ENCODE data around the gene TXNDC16. TPM values are rescaled to one million over a fixed set of nuclear protein-coding genes. Genes with fewer than 3 reads are reported as not detected.
A peak's percentile ranks its signal among the peaks of the same experiment; 100 is the strongest.

Gene TXNDC16
- total RNA-seq, 3 donors from 2014 or later = 1.5 to 2.7 (median 2.4) TPM

DNA sequence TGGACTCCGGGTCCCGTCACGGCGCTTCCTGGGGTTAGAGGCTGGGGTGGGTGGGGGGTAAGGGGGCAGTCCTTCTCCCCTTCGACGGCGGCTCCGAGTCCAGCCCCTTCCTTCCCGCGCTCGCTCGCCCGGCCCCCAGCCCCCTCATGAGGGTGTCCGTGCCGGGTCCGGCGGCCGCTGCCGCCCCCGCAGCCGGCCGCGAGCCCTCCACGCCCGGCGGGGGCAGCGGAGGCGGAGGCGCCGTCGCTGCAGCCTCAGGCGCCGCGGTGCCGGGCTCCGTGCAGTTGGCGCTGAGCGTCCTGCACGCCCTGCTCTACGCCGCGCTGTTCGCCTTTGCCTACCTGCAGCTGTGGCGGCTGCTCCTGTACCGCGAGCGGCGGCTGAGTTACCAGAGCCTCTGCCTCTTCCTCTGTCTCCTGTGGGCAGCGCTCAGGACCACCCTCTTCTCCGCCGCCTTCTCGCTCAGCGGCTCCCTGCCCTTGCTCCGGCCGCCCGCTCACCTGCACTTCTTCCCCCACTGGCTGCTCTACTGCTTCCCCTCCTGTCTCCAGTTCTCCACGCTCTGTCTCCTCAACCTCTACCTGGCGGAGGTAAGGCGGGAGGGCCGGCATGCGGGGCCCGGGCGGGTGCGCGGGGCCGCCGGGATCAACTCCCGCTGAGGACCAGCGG lies 831 bp upstream of the TXNDC16 start:
- Mint-ChIP-seq H3K9me3 (no peaks in the 10 kb centered on the region), H3K4me3 (peak overlapping the region; percentile 92), H3K4me1 (ENCODE audit: low read depth) (peaks cover 23% of the 10 kb centered on the region), H3K27me3 (ENCODE audit: low read depth) (peaks cover 2% of the 10 kb centered on the region), H3K36me3 (ENCODE audit: insufficient read depth) (peaks cover 1% of the 10 kb centered on the region)
- DNase-seq = peak; percentile 15
- ATAC-seq = peak; percentile 36 to 44

DNA sequence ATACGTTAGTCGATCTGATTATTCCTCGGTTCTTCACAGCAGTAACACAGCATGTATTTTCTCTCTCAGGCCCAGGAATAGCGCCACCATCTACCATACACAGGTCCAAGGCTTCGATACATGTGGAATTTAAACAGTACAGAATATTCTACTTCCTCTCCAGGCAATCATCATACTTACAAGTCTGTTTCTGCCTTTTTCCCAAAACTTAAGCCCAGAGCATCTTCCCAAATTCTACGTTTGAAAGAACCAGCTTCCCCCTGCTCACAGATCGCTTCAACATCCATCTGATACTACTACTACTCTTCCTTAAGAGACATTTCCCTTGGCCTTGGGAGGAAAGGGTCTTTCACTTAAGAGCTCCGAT lies 626 bp downstream of the TXNDC16 start:
- no peaks in the 10 kb centered on the region for H3K9me3 Mint-ChIP-seq
- H3K4me1 Mint-ChIP-seq (ENCODE audit: low read depth) = peaks cover 23% of the 10 kb centered on the region
- H3K27me3 Mint-ChIP-seq (ENCODE audit: low read depth) = peaks cover 2% of the 10 kb centered on the region
- peak overlapping the region; percentile 92 for H3K4me3 Mint-ChIP-seq
- DNase-seq = no peak
- ATAC-seq = no peak
- H3K36me3 Mint-ChIP-seq (ENCODE audit: insufficient read depth) = peaks cover 1% of the 10 kb centered on the region

DNA sequence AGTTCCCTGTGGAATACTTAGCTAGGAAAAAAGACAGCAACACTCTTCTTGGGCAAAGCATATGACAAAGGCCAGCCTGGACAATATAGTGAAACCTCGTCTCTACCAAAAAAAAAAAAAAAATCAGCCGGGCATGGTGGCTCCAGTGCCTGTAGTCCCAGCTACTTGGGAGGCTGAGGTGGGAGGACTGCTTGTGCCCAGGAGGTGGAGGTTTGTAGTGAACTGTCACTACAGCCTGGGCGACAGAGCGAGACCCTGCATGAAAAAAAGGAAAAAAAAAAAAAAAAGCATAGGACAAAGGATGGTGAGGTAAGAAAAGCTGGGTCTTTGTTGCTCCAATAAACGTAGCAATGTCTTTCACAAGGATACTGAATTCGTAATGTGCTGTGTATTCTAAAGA lies 1.1 kb downstream of the TXNDC16 start:
- DNase-seq (no peak), ATAC-seq (no peak)
- peaks cover 1% of the 10 kb centered on the region for H3K36me3 Mint-ChIP-seq (ENCODE audit: insufficient read depth)
- peak overlapping the region; percentile 92 for H3K4me3 Mint-ChIP-seq
- peaks cover 2% of the 10 kb centered on the region for H3K27me3 Mint-ChIP-seq (ENCODE audit: low read depth)
- H3K4me1 Mint-ChIP-seq (ENCODE audit: low read depth) = peaks cover 23% of the 10 kb centered on the region
- no peaks in the 10 kb centered on the region for H3K9me3 Mint-ChIP-seq

DNA sequence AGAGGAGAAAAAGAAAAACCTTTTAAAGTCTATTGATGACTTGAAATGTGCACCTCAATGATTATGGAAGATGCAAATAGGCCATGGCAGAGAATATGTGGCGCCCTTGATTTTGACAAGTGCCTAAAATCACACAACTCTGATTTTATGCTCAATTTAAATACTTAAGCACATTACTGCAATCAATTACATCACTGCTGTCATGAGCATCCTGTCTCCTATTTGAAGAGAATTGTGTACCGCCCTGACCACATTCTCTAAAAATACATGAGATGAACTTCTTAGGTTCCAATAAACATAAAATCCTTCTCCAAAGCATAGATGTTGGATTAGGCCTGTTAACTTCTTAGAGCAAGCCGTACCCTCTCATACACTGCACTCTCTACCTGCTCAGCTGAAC lies 1.6 kb downstream of the TXNDC16 start:
- Mint-ChIP-seq H3K9me3 (no peaks in the 10 kb centered on the region), H3K27me3 (ENCODE audit: low read depth) (peaks cover 2% of the 10 kb centered on the region), H3K4me1 (ENCODE audit: low read depth) (peaks cover 26% of the 10 kb centered on the region), H3K4me3 (peak overlapping the region; percentile 92), H3K36me3 (ENCODE audit: insufficient read depth) (peaks cover 1% of the 10 kb centered on the region)
- no peak for DNase-seq
- ATAC-seq = no peak

DNA sequence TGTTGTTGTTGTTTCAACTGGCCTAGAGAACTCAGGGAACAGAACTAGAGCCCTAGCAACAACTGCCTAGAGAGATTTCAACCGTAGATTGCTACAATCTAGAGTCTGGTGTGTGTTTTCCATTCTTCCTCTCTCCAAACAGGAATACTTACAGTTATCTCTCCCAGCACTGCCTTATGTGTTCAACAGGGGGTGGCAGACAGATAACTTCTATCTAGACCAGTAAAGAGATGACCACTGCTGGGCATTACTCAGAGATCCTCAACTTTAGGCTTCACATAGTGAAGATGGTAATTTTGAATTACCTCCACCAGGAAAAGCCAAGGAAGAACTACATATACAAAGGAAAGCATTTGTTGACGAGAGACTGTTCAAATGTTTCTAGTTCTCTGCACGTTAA lies 4.8 kb downstream of the TXNDC16 start:
- no peak overlapping the region for H3K4me3 Mint-ChIP-seq
- H3K9me3 Mint-ChIP-seq = no peaks in the 10 kb centered on the region
- ATAC-seq (no peak), DNase-seq (no peak)
- peaks cover 24% of the 10 kb centered on the region for H3K4me1 Mint-ChIP-seq (ENCODE audit: low read depth)
- H3K27me3 Mint-ChIP-seq (ENCODE audit: low read depth) = no peaks in the 10 kb centered on the region
- peaks cover 3% of the 10 kb centered on the region for H3K36me3 Mint-ChIP-seq (ENCODE audit: insufficient read depth)

DNA sequence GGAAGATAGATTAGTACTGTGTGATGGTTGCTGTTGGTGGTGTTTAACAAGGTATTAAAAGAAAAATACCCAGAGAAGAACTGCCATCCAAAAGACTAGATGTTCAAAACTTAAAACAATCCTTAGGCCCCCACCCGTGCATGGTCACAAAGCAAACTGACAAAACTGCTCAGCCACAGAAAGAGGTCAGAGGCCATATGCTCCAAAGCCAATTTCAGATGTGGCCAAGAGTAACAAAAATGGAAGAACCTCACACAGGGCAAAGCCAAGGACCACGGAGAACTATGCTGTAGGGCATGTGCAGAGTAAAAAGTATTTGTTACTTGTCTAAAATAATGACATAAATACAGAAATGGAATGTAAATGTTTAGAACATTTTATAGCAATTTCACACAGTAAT lies 5.3 kb downstream of the TXNDC16 start:
- peaks cover 3% of the 10 kb centered on the region for H3K36me3 Mint-ChIP-seq (ENCODE audit: insufficient read depth)
- H3K4me1 Mint-ChIP-seq (ENCODE audit: low read depth) = peaks cover 24% of the 10 kb centered on the region
- no peak overlapping the region for H3K4me3 Mint-ChIP-seq
- no peak for ATAC-seq
- DNase-seq = no peak
- no peaks in the 10 kb centered on the region for H3K27me3 Mint-ChIP-seq (ENCODE audit: low read depth)
- H3K9me3 Mint-ChIP-seq = no peaks in the 10 kb centered on the region

DNA sequence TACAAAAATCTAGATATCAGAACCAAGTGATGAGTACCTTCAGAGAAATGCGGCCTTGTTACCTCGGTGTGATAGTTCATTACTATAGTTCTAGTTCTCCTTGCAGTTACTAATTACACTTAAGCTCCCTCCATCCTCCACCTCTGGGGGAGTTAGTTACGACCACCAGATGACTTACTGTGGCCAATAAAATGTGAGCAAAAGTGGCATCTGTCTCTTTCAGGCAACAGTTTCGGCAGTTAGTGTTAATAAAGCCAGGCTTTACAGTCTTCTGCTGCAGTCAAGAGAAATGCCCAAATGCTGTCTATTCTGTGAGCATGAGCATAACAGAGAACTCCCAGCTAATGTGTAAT lies 6.0 kb downstream of the TXNDC16 start:
- Mint-ChIP-seq H3K4me1 (ENCODE audit: low read depth) (peaks cover 18% of the 10 kb centered on the region), H3K9me3 (no peaks in the 10 kb centered on the region), H3K4me3 (no peak overlapping the region), H3K36me3 (ENCODE audit: insufficient read depth) (peaks cover 3% of the 10 kb centered on the region), H3K27me3 (ENCODE audit: low read depth) (no peaks in the 10 kb centered on the region)
- DNase-seq = no peak
- no peak for ATAC-seq

DNA sequence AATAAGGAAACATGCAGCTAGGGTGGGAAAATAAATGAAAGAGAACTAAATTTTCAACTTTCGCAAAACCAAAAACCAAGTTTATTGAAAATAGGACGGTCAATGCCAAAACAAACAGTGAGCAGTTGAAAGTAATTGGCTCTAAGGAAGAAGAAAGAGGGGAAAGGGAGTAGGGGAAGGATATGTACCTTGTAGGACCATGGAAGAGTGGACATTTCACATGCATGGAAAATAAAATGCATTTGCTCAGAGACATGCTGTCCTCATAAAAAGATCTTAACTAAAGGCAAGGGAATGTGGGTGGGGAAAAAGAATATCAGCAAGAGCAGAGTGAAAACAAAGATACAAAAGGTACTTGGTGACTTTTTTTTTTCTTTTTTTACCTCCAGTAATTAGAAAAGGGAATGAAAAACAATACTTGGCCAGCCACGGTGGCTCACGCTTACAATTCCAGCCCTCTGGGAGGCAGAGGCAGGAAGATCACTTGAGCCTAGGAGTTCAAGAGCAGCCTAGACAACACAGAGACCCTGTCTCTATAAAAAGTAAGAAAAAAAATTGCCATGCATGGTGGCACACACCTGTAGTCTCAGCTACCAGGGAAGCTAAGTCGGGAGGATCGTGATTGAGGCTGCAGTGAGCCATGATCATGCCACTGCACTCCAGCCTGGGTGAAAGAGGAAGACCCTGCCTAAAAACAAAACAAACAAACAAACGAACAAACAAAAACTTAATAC lies 6.6 kb downstream of the TXNDC16 start:
- Mint-ChIP-seq H3K27me3 (ENCODE audit: low read depth) (no peaks in the 10 kb centered on the region), H3K9me3 (no peaks in the 10 kb centered on the region), H3K4me1 (ENCODE audit: low read depth) (peaks cover 12% of the 10 kb centered on the region), H3K36me3 (ENCODE audit: insufficient read depth) (peaks cover 4% of the 10 kb centered on the region), H3K4me3 (no peak overlapping the region)
- no peak for ATAC-seq
- no peak for DNase-seq

DNA sequence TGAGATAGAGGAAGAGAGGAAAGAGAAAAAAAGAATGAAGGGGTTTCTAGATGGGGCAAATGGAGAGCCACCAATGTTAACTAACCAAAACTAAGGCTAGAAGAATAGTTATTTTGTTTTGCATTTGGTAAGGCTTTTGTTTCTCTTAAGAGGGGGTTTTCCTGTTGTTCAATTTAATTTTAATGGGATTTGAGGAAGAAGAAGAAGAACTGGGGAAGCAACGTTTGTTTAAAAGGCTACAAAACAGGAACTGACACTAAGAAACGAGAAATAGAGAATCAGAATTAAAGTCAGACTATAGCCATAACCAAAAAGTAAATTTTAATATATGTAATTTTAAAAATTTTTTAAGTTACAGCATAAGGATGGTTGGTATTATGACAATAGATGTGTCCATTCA lies 13.7 kb downstream of the TXNDC16 start:
- ATAC-seq = no peak
- Mint-ChIP-seq H3K4me1 (ENCODE audit: low read depth) (peaks cover 3% of the 10 kb centered on the region), H3K9me3 (no peaks in the 10 kb centered on the region), H3K36me3 (ENCODE audit: insufficient read depth) (peaks cover 25% of the 10 kb centered on the region), H3K27me3 (ENCODE audit: low read depth) (no peaks in the 10 kb centered on the region), H3K4me3 (no peak overlapping the region)
- no peak for DNase-seq

DNA sequence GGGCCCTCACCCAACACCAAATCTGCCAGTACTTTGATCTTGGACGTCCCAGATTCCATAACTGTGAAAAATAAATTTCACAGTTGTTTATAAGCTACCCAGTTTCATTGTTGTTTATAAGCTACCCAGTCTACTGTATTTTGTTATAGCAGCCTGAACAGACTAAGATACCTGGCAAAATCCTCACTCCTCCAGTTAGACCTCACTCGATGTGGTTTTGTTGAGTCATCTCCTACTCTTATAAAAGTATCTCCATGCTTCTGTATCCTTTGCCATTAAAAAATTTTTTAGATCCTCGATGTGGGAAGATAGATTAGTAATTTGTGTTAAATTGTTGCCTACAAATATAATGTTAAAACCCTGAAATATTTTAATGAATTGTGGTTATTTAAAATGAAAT lies 16.0 kb downstream of the TXNDC16 start:
- Mint-ChIP-seq H3K27me3 (ENCODE audit: low read depth) (no peaks in the 10 kb centered on the region), H3K9me3 (no peaks in the 10 kb centered on the region), H3K4me1 (ENCODE audit: low read depth) (peaks cover 3% of the 10 kb centered on the region), H3K36me3 (ENCODE audit: insufficient read depth) (peaks cover 27% of the 10 kb centered on the region), H3K4me3 (no peak overlapping the region)
- no peak for ATAC-seq
- DNase-seq = no peak

DNA sequence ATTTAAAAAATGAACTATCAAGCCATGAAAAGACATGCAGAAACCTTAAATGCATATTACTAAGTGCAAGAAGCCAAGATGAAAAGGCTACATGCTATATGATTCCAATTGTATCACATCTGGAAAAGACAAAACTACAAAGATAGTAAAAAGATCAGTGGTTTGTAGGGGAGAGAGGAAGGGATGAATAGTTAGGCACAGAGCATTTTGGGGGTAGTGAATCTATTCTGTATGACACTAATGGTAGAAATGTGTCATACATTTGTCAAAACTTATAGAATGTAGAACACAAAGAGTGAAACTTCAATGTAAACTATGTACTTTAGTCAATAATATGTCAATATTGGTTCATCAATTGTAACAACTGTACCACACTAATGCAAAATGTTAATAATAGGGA lies 20.8 kb downstream of the TXNDC16 start:
- ATAC-seq = peak in 1 of 2 donors; percentile 27
- H3K27me3 Mint-ChIP-seq (ENCODE audit: low read depth) = no peaks in the 10 kb centered on the region
- peaks cover 22% of the 10 kb centered on the region for H3K36me3 Mint-ChIP-seq (ENCODE audit: insufficient read depth)
- no peaks in the 10 kb centered on the region for H3K4me1 Mint-ChIP-seq (ENCODE audit: low read depth)
- DNase-seq = no peak
- H3K4me3 Mint-ChIP-seq = no peak overlapping the region
- no peaks in the 10 kb centered on the region for H3K9me3 Mint-ChIP-seq

DNA sequence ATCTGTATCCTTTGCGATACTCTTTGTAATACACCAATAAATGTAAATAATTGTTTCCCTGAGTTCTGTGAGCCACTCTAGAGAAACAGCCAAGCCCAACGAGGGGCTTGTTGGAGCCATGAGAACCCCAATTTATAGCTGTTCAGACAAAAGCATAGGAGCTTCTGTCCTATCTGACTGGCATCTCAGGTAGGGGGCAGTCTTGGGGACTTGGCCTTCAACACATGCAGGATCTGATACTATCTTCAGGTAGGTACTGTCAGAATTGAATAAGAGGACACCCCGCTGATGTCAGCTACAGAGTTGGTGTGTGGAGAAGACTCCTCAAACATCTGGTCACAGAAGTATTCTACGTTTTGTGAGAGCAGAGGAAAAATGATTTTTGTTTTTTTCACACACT lies 25.3 kb downstream of the TXNDC16 start:
- ATAC-seq = no peak
- H3K4me3 Mint-ChIP-seq = no peak overlapping the region

DNA sequence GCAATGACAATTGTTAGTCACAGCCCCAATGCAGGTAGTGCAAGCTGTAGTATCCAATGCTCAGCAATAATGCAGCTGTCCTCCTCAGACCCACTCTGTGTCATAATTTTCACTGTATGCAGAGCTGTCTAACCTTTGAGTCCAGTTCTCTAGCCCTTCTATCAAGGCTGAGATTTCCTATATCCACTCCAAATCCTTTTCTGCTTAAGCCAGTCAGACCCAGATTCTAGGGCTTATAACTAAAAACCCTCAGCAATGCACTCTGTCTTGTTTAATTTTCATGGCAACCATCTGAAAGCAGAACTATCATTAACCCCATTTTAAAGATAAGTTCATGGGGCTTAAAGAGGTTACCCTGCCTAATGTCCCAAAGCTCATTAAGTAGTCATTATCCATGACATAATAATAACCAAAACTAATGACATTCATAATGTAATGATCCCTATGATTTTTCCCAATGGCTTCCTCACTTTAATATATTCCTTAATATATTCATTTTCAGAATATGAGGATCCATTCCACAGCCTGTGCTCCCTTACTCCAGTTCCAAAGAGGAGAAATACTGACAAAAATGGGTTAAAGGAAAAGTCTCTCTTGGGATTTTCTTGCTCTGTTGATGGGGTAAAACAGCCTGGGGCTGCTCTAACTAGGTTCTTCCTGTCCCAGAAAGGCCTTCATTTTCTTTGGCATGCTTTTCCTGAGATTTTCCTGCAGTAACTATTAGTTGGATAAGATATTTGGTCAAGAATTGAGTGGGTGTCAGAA lies 29.5 kb downstream of the TXNDC16 start:
- Mint-ChIP-seq H3K9me3 (no peaks in the 10 kb centered on the region), H3K4me3 (no peak overlapping the region), H3K4me1 (ENCODE audit: low read depth) (no peaks in the 10 kb centered on the region), H3K36me3 (ENCODE audit: insufficient read depth) (peaks cover 10% of the 10 kb centered on the region), H3K27me3 (ENCODE audit: low read depth) (no peaks in the 10 kb centered on the region)
- ATAC-seq (no peak), DNase-seq (no peak)

More for the DNA sequence above, 25.3 kb downstream of the TXNDC16 start:
- Mint-ChIP-seq H3K9me3 (no peaks in the 10 kb centered on the region), H3K36me3 (ENCODE audit: insufficient read depth) (peaks cover 8% of the 10 kb centered on the region), H3K27me3 (ENCODE audit: low read depth) (no peaks in the 10 kb centered on the region), H3K4me1 (ENCODE audit: low read depth) (no peaks in the 10 kb centered on the region)
- no peak for DNase-seq

DNA sequence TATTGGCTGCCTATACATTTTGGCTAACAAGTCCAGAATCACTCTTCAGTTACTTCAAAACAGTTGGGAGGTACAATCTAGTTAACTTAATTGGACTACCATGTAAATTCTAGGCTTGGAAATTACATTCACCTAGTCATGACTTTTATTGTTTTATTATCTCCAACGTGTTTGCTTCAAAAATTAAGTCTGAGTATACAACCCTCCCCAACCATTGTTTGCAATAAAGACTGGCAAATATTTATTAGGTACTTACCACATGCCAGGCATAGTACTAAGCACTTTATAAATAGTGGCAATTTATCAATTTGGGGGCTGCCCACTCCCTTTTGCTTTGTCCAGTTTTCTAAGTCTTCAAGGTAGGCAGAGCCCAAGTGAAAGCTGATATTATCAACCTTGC lies 30.3 kb downstream of the TXNDC16 start:
- no peak for ATAC-seq
- H3K27me3 Mint-ChIP-seq (ENCODE audit: low read depth) = no peaks in the 10 kb centered on the region
- peaks cover 10% of the 10 kb centered on the region for H3K36me3 Mint-ChIP-seq (ENCODE audit: insufficient read depth)
- no peak overlapping the region for H3K4me3 Mint-ChIP-seq
- no peaks in the 10 kb centered on the region for H3K9me3 Mint-ChIP-seq
- DNase-seq = no peak
- H3K4me1 Mint-ChIP-seq (ENCODE audit: low read depth) = no peaks in the 10 kb centered on the region

Measured in activated T-cell treated with anti-CD3 and anti-CD28 coated beads, Interleukin-2, amount 50 U/mL, for 4 hours (primary cell).